Testis (tissue), 2 donors: ENCODE measurements around the gene VIT.

Source experiments
- POLR2A ChIP-seq: fragments of 450-650 bp; IDR thresholded peaks from one replicate; pipeline ENCODE4 v1.6.1; 2017; ENCODE audit warnings: antibody characterized with exemption, mild to moderate bottlenecking, moderate library complexity
- TF ChIP-seq, protein P1 (sequence below), 3 experiments: fragments of 450-650 bp in 2 of 3; fragments of 200-600 bp in 1 of 3; sonication (generic) in 1 of 3; IDR thresholded peaks; one replicate each; pipeline ENCODE4 v1.5.1; 2016 to 2019; ENCODE audit warnings: antibody characterized with exemption in 3 of 3, mild to moderate bottlenecking in 2 of 3, moderate library complexity in 1 of 3

DNA sequence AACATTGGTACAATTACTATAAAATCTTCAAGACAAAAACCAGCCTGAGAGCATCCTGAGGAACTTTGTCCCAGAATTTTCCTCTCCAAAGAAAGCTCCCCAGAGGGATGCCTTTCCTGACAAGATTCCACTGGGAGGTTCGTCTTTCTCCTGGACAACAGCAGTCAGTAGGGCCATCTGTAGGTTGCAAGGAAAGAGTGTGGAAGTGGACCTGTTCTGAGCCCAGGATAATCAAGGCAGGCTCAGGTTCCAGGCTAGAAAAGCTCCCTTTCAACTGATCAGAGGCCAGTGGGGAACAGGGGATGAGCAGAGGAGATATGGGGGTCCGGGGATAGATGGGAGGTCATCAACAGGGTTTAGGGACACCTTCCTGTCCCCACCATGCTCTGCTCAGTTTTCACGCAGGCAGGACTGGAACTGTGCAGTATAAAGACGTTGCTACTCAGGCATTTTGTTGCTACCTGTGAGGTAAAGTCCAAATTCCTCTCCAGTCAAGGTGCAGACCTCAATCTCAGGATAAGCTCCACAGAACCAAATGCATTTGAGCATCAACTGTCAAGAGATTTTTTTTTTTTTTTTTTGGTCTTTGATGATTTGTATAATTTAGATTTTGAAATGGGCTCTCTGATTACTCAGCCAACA is 143.6 kb downstream of the VIT start:
- TF ChIP-seq, protein P1, sequence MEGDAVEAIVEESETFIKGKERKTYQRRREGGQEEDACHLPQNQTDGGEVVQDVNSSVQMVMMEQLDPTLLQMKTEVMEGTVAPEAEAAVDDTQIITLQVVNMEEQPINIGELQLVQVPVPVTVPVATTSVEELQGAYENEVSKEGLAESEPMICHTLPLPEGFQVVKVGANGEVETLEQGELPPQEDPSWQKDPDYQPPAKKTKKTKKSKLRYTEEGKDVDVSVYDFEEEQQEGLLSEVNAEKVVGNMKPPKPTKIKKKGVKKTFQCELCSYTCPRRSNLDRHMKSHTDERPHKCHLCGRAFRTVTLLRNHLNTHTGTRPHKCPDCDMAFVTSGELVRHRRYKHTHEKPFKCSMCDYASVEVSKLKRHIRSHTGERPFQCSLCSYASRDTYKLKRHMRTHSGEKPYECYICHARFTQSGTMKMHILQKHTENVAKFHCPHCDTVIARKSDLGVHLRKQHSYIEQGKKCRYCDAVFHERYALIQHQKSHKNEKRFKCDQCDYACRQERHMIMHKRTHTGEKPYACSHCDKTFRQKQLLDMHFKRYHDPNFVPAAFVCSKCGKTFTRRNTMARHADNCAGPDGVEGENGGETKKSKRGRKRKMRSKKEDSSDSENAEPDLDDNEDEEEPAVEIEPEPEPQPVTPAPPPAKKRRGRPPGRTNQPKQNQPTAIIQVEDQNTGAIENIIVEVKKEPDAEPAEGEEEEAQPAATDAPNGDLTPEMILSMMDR (IDR thresholded peaks at IDR 0.05) = no peak
- no peak for TF ChIP-seq POLR2A
